ENCODE data around the gene CPNE4.

DNA sequence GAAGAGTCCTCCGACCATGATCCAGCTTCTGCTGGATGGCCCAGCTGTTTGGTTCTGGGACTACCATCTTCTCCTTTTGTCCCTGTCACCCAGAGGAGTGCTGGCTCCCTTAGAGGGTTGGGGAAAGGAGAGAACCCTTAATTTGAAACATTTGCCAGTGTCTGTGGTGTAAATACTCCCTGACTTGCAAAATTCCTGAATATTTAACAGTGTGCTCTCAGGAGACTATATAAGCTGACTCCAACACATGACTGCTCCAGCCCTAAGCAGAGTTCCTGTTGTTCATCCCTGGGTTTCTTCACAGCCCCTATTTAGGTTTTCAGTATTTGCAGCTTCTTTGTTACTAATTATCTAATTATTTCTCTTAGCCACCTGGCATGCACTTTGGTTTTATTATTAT lies 133.1 kb downstream of the CPNE4 start:
- TF ChIP-seq POLR2AphosphoS5 (IDR thresholded peaks at IDR 0.05; ENCODE audit: insufficient read depth in 1 of 2, low read depth in 1 of 2) = no peak
- TF ChIP-seq, protein P1, sequence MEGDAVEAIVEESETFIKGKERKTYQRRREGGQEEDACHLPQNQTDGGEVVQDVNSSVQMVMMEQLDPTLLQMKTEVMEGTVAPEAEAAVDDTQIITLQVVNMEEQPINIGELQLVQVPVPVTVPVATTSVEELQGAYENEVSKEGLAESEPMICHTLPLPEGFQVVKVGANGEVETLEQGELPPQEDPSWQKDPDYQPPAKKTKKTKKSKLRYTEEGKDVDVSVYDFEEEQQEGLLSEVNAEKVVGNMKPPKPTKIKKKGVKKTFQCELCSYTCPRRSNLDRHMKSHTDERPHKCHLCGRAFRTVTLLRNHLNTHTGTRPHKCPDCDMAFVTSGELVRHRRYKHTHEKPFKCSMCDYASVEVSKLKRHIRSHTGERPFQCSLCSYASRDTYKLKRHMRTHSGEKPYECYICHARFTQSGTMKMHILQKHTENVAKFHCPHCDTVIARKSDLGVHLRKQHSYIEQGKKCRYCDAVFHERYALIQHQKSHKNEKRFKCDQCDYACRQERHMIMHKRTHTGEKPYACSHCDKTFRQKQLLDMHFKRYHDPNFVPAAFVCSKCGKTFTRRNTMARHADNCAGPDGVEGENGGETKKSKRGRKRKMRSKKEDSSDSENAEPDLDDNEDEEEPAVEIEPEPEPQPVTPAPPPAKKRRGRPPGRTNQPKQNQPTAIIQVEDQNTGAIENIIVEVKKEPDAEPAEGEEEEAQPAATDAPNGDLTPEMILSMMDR (IDR thresholded peaks at IDR 0.05) = no peak

Data from vagina (tissue), 2 donors.